Skin of body (tissue), 2 donors: ENCODE data around the gene CYBB. TPM values are rescaled to one million over a fixed set of nuclear protein-coding genes. Genes with fewer than 3 reads are reported as not detected.

Source experiments
- DNase-seq: peaks from one replicate; lab custom pipeline; 2025; lab: John Stamatoyannopoulos, UW
- total RNA-seq: library from RNA; depleted of rRNA; stranded (reverse); fragments of >200 nt; gene quantifications from one replicate; pipeline ENCODE4 v1.2.3, GENCODE V29; 2014

The CYBB gene
- total RNA-seq, 1 donor from 2014 or later = 38.0 TPM

DNA sequence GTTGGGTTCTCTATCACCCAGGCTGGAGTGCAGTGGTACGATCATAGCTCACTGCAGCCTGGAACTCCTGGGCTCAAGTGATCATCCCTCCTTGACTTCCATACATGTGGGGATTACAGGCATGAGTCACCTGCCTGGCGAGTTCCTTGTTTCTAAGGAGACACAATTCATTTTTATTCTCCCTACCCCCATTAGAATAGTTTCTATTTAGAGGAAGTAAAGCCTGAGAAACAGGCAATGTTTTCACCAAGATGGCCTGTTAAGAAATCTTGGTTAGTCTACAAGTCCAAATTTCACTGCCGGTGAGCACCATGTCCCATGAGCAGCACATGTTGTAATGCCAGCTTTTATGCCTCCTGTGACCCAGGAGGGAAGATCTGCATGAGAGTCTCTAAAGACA, 5.7 kb downstream of the CYBB start:
- DNase-seq = no peak

DNA sequence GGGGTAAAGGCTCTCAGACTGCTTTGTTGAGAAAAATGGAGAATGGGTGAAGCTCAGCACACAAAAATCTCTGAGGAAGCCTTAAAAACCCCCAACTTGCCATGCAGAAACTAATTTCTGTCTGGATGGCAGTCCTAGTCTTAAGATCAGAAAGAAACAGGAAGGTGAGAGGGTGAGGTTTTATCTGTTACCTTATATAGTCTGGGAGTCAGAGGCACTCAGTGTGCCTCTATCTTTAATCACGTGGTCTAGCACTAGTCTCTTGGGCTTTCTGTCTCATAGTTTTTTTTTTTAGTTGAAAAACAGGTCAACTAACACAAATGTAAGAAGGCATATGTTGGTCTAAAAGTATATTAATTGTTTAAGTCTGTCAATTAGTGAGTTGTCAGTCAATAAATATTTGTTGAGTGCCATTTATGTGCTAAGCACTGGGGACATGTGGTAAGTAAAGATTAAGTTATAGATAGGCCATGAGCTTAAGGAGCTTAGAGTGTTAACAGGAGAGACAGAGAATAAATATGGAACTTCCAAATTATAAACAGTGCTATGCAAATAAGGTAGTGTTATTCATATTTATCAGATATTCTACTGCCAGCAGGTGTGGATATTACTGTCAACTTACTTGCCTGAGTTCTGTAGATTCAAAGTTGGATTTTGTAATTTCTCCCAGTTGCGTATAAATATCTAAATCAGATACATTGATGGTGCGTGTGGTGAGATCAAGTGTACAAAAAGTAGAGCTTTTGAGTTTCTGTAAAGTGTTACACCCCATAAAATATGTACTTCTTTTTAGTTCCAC, 7.0 kb downstream of the CYBB start:
- DNase-seq = no peak

DNA sequence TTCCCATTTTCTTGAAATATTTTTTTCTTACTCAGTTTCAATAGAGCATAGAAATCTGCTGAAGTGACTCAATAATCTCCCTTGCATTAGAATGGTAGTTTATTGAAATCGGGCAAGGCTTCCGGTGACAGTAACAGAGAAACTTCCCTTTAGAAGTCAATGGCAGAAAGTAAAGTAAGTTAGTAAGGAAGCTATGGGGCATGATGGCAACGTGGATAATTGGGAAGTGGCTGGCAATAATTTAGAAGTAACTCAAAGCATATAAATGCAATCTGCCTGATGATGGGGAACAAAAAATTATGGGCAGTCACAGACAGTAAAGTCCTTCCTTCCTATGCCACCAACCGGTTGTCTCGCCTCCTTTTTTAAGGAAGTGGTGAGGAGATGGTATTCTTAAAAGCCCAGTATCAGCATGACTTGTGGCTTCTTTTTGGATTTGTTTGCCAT, 7.6 kb downstream of the CYBB start:
- no peak for DNase-seq

DNA sequence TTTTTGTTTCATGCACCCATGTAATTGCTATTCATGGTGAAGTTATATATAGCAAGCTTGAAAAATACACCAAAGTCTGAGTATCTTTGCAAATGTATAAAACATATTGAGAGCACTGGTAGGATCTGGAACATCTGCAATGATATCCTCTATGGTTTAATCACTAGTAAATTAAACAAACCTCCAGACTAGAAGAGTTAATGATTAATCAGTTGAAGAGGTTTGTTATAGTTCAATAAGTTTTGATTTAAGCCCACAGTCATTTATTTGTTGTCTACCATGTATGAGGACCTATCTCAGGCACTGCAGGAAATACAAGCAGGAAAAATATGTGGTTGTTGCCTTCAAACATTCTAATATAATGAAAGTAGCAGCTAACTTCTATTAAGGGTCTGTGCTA, 16.5 kb downstream of the CYBB start:
- DNase-seq = no peak

DNA sequence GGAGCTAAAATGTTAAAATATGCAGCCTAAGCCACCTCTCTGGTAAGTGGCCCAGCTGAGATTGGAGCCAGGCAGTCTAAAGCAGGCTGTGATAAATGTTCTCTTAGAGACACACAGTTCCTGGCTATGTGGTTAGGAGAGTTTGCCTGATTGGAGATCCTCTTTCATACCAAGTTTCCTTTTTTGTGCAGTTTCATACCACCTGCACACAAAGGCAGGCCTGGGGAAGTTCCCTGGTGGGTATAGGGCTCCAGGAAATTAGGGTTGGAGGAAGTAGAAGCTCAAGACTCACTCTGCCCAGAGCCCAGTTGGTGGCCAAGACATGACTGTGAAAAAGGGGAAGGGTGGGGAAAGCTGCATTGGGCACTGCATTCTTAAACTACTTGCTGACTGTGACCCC, 16.9 kb downstream of the CYBB start:
- DNase-seq = no peak

DNA sequence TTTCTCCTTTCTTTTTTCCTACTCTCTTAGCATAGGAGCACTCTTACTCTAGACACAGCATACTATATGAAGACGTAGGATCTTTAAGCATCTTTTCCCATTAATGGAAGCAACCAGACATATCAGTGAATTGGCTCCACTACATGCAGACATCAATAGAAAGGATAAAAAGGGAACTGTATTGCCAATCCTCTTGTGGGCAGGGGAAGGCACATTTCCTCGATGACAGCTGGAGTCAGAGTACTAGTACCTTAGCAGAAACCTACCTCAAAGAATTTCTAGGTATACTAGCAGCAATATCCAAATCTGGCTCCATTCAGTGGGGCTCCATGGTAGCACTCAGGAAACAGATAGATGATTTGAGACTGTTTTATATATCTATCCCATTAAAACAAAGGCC, 20.1 kb downstream of the CYBB start:
- no peak for DNase-seq

DNA sequence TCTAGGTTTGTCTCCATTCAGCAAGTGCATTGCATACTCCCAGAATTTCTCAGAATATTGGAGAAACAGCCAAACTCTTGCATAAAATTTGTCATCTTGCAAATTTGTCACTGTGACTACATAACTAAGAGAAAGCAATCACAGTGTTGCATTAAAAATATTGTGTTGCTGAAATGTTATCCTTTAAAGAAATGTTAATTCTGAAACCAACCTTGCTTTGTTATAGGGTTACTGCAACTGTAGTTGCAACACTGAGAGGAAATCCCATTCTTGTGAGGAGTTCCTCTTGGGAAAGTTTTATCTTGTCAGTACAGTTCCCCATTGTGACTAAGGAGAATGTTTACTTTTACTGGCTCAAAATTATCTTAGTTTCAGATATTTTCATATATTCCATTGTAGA, 20.9 kb downstream of the CYBB start:
- DNase-seq = no peak

DNA sequence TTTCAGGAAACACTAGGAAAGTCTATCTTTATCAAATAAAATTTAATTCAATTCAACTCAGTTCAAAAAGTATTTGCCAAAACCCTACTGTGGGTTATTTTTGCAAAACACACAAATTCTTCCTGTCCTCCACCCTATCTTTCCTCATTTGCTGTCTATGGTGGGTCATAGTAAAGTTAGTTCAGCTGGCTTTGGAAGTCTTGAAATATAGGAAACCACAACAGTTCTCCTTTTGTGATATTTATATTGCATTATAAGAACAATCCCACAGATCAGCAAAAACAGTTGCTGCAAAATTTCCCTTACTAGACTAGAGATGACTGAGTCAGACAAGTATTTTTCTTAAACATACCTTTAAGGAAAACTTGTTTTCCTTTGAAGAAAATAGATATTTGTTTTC, 22.2 kb downstream of the CYBB start:
- DNase-seq = no peak

DNA sequence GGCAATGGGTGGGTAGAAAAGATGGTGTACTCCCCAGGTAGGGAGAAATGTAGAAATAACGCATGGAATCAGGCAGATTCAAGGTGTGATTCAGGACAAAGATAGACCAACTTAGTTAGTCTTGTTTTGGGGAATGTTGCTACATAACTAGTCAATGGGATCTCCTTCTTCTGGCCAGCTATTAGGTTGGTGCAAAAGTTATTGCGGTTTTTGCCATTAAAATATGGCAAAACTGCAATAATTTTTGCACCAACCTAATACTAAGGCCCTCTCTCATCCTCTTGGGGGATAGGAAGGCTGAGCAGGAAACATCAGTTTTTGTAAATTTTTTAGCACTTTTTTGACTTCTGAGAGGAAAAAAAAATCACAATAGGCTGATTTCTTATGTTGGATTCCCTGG, 23.2 kb downstream of the CYBB start:
- DNase-seq = no peak

DNA sequence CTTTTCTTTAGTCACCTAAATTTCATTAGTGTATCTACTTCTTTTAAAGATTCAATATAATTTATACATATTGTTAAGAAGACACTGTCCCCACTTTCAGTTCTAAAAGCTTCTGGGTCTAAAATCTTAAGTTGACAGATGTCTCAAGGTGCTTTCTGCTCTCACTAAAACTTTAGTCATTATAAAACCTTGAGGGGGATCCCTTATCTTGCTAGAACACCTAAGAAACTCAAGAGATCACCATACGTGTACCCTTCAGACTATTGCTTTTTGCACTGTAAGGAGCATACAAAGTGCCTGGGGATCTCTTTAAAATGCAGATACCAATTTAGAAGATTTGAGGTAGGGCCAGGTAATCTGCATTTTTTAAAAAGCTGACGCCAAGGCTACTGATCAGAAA, 30.1 kb downstream of the CYBB start:
- DNase-seq = no peak

DNA sequence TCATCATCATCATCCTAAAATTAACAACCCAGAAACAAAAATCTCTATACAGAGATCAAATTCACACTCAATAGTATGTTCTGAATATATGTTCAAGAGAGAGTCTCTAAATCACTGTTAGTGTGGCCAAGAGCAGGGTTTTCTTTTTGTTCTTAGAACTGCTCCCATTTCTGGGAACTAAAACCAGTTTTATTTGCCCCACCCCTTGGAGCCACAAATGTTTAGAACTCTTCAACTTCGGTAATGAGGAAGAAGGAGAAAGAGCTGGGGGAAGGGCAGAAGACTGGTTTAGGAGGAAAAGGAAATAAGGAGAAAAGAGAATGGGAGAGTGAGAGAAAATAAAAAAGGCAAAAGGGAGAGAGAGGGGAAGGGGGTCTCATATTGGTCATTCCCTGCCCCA, 32.3 kb downstream of the CYBB start:
- DNase-seq = no peak

DNA sequence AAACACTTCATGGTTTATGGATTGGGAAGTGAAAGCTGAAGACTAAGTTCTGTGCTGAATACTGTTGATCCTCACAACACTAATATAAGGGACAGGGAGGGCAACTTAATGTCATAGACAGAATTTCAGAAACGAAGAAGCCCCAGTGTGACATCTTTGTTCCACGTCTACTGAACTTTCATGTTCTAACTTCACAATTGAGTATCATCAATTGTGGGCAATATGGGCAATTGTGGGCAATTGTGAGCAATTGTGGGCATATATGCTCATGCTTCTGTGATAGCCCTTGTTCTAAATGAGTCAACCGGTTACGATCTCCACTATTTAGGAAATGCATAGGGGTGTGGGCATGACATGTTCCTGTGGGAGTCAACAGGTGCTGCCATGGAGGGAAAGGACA, 33.7 kb downstream of the CYBB start:
- DNase-seq = no peak

DNA sequence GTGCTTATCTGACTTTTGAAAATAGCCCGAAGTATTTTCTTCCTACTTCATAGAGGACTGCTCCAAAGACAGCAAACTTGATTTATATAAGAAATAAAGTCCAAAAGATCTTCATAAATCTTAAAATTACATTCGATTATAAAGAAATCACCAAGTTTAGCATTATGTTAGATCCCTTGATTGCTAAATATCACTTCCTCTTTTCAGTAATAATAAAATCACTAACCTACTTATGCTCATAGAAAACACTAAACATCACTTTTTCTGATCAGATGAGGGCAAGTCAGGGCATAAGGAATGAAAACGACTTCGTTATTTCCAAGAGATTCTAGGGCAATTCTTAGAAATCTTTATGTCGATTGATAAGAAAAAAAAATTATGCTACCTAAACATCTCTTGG, 35.5 kb downstream of the CYBB start:
- no peak for DNase-seq

DNA sequence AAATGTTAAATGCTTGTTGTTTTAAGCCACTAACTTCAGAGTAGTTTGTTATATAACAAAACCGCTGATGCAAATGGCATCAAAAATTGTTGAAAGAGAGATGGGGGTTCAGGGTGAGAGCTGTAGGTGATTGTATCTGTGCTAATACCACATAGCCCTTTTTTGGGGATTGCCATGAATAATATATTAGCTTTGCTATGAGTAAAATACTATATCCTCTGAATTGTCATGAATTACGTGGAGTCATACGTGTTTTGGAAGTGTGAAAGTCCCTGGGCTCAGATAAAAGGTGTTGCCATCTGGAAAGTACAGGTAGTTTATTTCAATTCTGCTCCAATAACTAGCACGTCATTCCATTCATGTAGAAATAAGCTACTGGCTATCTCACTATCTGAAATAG, 36.9 kb downstream of the CYBB start:
- no peak for DNase-seq

DNA sequence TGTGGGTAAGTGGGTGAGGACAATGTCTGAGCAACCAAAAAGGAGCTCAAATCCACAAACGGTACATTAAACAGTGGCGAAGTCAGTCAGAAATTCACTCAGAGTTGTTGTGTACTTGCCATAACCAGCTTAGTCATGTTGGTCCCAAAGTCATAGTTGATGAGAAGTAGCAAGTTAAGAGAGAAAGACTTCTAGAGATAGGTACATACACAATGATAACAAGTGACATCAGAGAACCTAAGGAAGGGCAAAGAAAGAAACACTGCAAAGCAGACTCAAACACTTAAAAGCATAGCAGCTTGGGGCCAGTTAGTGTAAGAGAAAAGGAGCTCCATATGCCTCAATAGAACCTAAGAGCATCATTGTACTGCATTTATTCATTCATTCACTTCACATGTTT, 37.3 kb downstream of the CYBB start:
- no peak for DNase-seq

DNA sequence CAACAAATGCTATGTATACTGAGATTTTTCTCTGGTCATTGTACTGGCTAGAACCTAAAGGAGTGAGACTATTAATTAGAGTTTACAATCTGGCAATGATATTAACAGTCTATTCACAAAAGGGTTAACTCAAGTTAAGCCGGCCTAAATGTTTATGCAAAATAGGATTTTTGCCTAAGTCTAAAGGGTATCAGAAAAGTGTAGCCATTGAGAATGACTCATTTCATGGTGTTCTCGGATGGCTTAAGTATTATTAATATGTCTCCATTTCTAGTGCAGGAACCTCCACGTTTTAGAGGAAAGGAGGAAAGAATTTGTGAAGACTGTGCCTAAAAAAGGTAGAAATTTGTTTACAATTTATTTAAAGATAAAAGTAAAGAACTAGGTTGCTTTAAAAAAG, 37.7 kb downstream of the CYBB start:
- no peak for DNase-seq

DNA sequence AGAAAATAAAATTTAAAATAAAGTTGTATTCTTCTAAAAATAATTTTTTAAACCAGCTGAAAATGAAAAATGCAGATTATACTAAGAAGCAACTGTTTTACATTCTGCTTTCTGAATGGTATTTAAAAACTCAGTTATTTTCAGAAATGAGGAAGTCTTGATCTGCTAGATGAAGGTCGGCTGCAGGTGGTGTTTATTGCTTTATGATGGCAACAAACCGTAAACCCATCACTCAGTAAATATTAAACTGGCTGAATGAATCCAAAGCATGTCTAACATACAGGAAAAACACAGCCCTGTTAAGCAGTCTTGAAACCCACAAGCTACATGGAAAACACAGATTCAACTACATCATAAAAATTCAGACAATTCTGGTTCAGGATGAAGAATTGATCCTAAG, 38.2 kb downstream of the CYBB start:
- no peak for DNase-seq

DNA sequence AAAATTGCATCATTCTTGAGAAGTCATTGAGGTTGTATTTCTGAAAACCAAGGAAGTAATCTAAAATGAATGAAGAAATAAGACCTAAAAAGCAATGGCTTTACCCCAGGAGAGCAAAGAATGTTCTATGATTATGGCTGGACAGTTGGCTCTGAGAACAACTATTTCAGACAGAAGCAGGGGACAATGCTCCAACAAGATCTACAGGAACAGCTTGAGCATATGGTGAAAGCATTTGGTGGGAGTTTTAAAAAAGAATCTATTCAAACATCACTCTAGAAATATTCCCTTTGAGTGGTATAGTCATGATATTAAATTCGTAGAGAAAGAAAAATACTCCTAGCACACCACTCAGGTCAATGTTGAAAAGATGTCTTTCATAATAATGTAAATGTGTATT, 40.8 kb downstream of the CYBB start:
- no peak for DNase-seq

DNA sequence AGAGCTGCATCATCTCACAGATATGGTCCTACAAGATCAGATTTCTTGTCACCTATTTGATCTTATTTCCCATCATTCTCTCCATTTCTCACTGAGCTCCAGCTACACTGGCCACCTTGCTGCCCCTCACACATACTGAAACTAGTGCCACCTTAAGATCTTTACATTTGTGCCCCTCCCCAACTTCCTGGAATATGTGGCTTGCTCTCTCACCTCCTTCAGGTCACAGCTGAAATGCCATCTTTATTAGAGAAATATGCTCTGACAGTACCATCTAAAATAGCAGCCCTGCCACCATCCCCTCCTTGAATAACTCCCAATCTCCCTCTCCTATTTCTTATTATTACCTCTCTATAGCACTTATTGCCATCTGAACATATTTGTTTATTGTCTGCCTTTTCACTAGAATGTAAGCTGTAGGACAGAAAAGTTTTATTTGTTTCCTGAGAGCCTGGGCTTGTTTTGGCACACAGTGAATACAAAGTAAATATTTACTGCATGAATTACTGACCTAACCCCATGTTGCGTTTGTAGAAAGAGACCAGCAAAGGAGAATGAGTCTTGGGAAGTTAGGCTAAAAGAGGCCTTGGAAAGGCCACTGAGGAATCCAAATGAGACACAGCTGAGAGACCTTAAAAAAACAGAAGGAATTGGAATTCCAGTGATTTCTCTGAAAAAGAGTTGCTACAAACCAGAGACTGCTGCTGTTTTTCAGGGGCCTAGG, 44.8 kb downstream of the CYBB start:
- no peak for DNase-seq

DNA sequence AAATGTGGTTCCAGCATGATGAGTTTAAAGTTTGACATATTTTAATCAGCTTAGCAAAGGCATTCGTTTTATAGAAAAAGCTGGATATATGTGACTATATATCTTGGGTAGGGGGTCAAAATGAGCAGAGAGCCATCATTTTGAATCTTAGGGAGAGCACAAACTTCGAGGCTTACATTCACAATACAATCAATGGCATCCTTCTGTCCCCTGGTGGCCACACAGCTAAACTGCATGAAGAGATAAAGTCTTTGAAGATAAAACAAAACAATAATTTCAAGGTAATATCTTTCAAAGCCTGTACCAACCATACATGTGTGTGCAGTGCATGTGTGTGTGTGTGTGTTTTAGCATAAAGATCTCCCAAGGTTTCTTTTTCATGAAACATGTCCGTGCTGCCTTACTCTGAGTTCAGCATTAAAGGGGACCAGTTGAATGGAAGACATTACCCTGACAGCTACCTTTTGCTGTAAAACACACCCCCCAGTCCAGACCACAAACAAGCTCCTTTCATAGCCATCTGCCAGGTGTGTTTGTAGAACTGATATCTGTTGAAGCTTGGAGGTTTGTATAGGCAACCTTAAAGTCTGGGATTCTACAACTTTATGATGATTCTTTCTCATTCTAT, 45.5 kb downstream of the CYBB start:
- DNase-seq = no peak

DNA sequence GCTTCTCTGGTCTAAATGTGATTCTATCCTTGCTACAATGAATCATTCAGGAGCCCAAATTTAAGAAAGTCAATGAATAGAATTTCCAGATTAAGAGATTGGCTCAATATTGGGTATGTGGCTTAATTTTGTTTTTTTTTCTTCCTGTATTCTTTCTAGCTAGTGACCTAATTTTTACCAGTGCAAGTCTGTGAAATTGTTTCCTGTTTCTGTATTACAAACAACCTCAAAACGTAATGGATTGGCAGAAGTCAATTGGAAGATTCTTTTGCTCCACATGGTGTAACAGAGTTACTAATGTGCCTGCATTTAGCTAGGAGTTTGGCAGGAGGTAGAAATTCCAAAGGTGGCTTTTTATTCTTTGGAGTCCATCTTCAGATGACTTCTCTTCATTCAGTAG, 49.9 kb downstream of the CYBB start:
- DNase-seq = no peak

DNA sequence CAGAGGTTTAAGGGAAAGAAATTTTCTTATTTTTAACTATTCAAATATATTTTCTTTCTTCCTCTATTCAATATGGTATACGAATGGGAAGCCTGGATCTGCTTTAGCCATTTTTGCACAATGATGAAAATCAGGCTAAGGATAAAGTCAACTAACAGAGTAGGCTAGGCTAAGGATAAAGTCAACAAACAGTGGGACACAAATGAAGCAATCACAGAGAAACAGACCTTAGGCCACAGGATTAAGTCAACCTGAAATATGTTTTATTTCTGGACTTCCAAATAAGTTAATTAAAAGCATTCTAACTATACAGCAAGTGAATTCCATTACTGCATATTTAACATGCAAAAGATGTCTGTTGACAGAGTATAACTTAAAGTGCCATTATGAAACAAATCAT, 50.5 kb downstream of the CYBB start:
- DNase-seq = no peak

DNA sequence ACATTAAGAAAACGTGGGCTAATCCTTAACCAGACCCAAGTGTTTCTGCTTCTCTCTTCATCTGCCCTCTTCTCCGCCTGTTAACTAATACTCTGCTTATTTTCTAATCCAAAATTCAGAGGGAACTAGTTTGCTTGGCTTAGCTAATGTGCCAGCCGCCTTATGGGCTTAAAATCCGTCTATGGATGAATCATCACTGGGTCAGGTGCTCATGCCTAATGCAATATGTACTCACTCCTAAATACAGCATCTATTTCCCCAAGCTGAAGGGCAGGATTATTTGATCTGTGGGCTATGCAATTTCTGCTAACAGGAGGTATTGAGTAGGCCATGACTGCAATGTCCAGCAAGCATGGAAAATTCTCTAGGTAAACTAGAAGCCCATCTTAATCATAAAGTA, 55.1 kb downstream of the CYBB start:
- DNase-seq = no peak
